Measurements from ENCODE around the gene SDK1.
"Not testable (repeated sequence)": the region's sequence is repeated elsewhere in the genome, so short reads cannot be mapped to it uniquely, and the experiment has no call there.

SDK1 gene

GRCh38 chr7:3682028-3682710 lies 381.1 kb downstream of the SDK1 start:
- no peak for DNase-seq

GRCh38 chr7:3683546-3684539 lies 382.8 kb downstream of the SDK1 start:
- no peak for DNase-seq

GRCh38 chr7:3688071-3688470 lies 387.0 kb downstream of the SDK1 start:
- no peak for DNase-seq

GRCh38 chr7:3688842-3689241 lies 387.8 kb downstream of the SDK1 start:
- DNase-seq: no peak

GRCh38 chr7:3691478-3692158 lies 390.6 kb downstream of the SDK1 start:
- no peak for DNase-seq

GRCh38 chr7:3695602-3696001 lies 394.6 kb downstream of the SDK1 start:
- DNase-seq: no peak

- no peak for DNase-seq
Measured at GRCh38 chr7:3696113-3696512, 395.1 kb downstream of the SDK1 start.

- no peak for DNase-seq
Measured at GRCh38 chr7:3697472-3697871, 396.4 kb downstream of the SDK1 start.

- DNase-seq: no peak
Measured at GRCh38 chr7:3705258-3705657, 404.2 kb downstream of the SDK1 start.

- DNase-seq: not testable (repeated sequence)
Measured at GRCh38 chr7:3706091-3706490, 405.0 kb downstream of the SDK1 start.

- DNase-seq: no peak
Measured at GRCh38 chr7:3710122-3710521, 409.1 kb downstream of the SDK1 start.

- no peak for DNase-seq
Measured at GRCh38 chr7:3710531-3710930, 409.5 kb downstream of the SDK1 start.

GRCh38 chr7:3712841-3713240 lies 411.8 kb downstream of the SDK1 start:
- DNase-seq: no peak

GRCh38 chr7:3721422-3721821 lies 420.4 kb downstream of the SDK1 start:
- no peak for DNase-seq

- no peak for DNase-seq
Measured at GRCh38 chr7:3722396-3722922, 421.4 kb downstream of the SDK1 start.

- DNase-seq: no peak
Measured at GRCh38 chr7:3725155-3726059, 424.4 kb downstream of the SDK1 start.

GRCh38 chr7:3730276-3730675 lies 429.2 kb downstream of the SDK1 start:
- no peak for DNase-seq

- no peak for DNase-seq
Measured at GRCh38 chr7:3732395-3733005, 431.4 kb downstream of the SDK1 start.

GRCh38 chr7:3733541-3734140 lies 432.6 kb downstream of the SDK1 start:
- no peak for DNase-seq

GRCh38 chr7:3738964-3739363 lies 437.9 kb downstream of the SDK1 start:
- no peak for DNase-seq

GRCh38 chr7:3739983-3740382 lies 438.9 kb downstream of the SDK1 start:
- DNase-seq: no peak

Measured in GOT3 (cell line).